ENCODE results near the gene TRIM69.
"Not testable (repeated sequence)": the region's sequence is repeated elsewhere in the genome, so short reads cannot be mapped to it uniquely, and the experiment has no call there.

Gene TRIM69, protein sequence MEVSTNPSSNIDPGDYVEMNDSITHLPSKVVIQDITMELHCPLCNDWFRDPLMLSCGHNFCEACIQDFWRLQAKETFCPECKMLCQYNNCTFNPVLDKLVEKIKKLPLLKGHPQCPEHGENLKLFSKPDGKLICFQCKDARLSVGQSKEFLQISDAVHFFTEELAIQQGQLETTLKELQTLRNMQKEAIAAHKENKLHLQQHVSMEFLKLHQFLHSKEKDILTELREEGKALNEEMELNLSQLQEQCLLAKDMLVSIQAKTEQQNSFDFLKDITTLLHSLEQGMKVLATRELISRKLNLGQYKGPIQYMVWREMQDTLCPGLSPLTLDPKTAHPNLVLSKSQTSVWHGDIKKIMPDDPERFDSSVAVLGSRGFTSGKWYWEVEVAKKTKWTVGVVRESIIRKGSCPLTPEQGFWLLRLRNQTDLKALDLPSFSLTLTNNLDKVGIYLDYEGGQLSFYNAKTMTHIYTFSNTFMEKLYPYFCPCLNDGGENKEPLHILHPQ

DNA sequence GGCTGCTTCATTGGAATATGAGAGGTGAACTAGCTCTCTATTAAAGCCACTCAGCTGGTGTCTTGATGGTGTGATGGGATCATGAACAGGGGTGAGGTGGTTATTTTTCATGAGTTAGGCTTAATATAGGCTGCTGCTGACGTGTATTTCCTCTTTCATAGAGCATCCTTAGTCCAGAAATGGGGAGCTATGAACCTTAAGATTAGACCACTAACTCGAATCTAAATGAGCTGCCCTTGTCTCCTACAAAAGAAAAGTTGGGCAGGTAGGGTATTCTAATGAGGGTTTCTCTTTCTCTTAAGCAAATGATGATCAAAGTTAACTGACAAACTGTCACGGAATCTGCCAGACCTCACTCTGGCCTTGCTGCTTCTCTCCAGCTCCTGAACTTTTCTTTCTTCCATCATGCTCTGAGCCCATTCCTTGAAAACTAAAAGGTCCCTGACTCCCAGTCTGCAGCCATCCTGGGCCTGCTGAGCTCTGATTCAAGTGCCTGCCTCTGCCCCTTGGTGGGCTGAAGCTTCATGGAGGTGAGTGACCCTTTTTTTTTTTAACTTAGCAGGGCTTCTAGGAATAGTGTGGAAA is at the start of gene TRIM69:
TSS of gene TRIM69 (plus strand) at position 348 of the 585 bp plus-strand sequence. CDS start at position 525, 177 bp downstream.
- TF ChIP-seq, protein P1, sequence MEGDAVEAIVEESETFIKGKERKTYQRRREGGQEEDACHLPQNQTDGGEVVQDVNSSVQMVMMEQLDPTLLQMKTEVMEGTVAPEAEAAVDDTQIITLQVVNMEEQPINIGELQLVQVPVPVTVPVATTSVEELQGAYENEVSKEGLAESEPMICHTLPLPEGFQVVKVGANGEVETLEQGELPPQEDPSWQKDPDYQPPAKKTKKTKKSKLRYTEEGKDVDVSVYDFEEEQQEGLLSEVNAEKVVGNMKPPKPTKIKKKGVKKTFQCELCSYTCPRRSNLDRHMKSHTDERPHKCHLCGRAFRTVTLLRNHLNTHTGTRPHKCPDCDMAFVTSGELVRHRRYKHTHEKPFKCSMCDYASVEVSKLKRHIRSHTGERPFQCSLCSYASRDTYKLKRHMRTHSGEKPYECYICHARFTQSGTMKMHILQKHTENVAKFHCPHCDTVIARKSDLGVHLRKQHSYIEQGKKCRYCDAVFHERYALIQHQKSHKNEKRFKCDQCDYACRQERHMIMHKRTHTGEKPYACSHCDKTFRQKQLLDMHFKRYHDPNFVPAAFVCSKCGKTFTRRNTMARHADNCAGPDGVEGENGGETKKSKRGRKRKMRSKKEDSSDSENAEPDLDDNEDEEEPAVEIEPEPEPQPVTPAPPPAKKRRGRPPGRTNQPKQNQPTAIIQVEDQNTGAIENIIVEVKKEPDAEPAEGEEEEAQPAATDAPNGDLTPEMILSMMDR (IDR thresholded peaks at IDR 0.05; ENCODE audit: low read depth, low read length, missing control alignments) = no peak
- in situ Hi-C loops (cut with HindIII; ENCODE audit: low sequenced_read_pairs) = no loop called here
- H3K4me3 ChIP-seq (ENCODE audit: low read depth, low read length) = no peak within 1 kb of the TSS
- no peak for DNase-seq (ENCODE audit: low read depth)

DNA sequence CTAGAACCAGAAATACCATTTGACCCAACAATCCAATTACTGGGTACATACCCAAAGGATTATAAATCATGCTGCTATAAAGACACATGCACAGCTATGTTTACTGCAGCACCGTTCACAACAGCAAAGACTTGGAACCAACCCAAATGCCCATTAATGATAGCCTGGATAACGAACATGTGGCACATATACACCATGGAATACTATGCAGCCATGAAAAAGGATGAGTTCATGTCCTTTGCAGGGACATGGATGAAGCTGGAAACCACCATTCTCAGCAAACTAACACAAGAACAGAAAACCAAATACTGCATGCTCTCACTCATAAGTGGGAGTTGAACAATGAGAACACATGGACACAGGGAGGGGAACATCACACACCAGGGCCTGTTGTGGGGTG is 47.0 kb upstream of the TRIM69 start:
- DNase-seq (ENCODE audit: low read depth); H3K4me3 ChIP-seq (ENCODE audit: low read depth, low read length); in situ Hi-C loops (cut with HindIII; ENCODE audit: low sequenced_read_pairs): not testable (repeated sequence)

DNA sequence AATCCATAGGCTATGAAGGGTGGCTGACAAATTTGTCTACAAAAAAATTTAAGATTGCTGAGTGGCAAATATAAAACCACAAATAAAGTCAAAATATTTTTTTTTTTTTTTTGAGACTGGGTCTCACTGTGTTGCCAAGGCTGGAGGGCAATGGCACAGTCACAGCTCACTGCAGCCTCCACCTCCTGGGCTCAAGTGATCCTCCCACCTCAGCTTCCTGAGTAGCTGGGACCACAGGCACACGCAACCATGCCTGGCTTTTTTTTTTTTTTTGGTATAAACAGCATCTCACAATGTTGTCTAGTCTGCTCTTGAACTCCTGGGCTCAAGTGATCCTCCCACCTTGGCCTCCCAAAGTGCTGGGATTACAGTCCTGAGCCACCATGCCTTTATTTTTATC is 46.1 kb upstream of the TRIM69 start:
- in situ Hi-C loops (cut with HindIII; ENCODE audit: low sequenced_read_pairs); H3K4me3 ChIP-seq (ENCODE audit: low read depth, low read length): not testable (repeated sequence)

DNA sequence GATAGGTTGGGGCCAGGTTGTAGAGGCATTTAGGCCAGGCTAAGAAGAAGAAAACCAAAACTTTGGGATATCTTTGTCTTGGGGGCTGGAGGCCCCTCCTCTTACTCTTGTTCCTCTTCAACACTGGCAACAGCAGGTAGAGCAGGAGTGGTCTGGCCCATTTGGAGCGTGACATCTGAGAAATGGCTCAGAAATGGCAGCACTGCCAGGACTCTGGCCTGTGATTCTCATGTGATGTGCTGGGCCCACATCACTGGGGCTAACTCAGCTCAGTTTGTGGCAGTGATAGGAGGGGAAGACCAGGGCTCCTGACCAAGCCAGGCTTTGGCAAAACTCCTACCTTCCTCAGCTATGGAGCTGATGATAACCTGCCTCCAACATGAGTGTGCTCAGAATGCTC is 43.7 kb upstream of the TRIM69 start:
- TF ChIP-seq, protein P1 (IDR thresholded peaks at IDR 0.05; ENCODE audit: low read depth, low read length, missing control alignments) = no peak
- H3K4me3 ChIP-seq (ENCODE audit: low read depth, low read length) = no peak overlapping the region
- DNase-seq (ENCODE audit: low read depth) = no peak
- in situ Hi-C loops (cut with HindIII; ENCODE audit: low sequenced_read_pairs) = no loop called here

More for the DNA sequence above, 46.1 kb upstream of the TRIM69 start:
- DNase-seq (ENCODE audit: low read depth) = not testable (repeated sequence)

DNA sequence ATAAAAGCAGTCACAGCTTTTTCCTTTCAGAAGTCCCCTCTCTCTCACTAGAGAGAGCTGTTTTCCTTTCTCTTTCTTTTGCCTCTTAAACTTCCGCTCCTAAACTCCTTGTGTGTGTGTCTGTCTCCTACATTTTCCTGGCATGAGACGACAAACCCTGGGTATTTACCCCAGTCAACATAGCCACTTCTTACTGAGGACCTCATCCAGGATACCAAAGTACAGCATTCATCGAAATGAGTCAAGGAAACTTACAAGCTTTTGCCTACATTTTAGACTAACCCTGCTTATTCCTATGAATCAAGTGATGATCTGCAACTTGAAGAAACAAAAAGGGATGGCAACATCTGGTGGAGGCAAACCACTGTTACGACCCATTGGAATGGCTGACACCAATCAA is 41.9 kb upstream of the TRIM69 start:
- no peak for DNase-seq (ENCODE audit: low read depth)
- in situ Hi-C loops (cut with HindIII; ENCODE audit: low sequenced_read_pairs) = no loop called here
- TF ChIP-seq, protein P1 (IDR thresholded peaks at IDR 0.05; ENCODE audit: low read depth, low read length, missing control alignments) = no peak
- no peak overlapping the region for H3K4me3 ChIP-seq (ENCODE audit: low read depth, low read length)

DNA sequence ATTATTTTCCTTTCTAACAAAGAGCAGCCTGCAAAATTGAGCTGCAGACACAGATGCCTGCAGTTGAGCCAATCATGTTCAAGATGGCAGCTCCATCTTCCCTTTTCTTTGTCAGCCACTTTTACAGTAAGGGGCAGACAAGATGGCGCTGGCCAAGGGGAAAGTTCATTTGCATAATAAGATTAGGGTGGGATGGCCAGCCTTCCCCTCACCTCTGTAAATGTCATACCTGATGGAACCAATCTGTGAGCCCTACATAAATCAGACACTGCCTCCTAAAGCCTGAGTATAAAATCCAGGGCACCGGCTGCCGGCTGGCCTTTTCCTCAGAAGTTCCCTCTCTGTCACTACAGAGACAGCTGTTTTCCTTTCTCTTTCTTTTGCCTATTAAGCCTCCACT is 41.0 kb upstream of the TRIM69 start:
- H3K4me3 ChIP-seq (ENCODE audit: low read depth, low read length) = no peak overlapping the region
- in situ Hi-C loops (cut with HindIII; ENCODE audit: low sequenced_read_pairs) = no loop called here
- TF ChIP-seq, protein P1 (IDR thresholded peaks at IDR 0.05; ENCODE audit: low read depth, low read length, missing control alignments) = no peak
- no peak for DNase-seq (ENCODE audit: low read depth)

DNA sequence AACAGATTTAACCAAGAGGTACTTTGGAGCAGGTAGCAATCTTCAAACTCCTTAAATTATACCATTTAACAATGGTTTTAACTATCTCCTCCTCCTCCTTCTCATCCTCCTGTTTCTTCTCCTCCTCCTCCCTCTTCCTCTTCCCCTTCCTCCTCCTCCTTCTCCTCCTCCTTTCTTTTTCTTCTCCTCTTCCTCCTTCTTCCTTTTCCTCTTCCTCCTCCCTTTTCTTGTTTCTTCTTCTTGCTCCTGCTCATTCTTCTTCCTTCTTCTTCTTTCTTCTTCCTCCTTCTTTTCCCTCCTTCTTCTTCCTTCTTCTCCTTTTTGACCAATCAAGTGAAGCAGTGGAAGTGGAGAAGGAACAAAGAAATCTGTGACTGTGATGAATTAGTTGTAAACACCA is 39.3 kb upstream of the TRIM69 start:
- in situ Hi-C loops (cut with HindIII; ENCODE audit: low sequenced_read_pairs) = no loop called here
- no peak for DNase-seq (ENCODE audit: low read depth)
- TF ChIP-seq, protein P1 (IDR thresholded peaks at IDR 0.05; ENCODE audit: low read depth, low read length, missing control alignments) = no peak
- no peak overlapping the region for H3K4me3 ChIP-seq (ENCODE audit: low read depth, low read length)

Data from astrocyte of the cerebellum (primary cell).